ENCODE measurements around the gene ARHGAP45.
"Not testable (repeated sequence)": the region's sequence is repeated elsewhere in the genome, so short reads cannot be mapped to it uniquely, and the experiment has no call there.

- not testable (repeated sequence) for TF ChIP-seq CTCF, POLR2A, POLR2AphosphoS5, EP300 (IDR thresholded peaks at IDR 0.05)
Measured at GRCh38 chr19:1025080-1025479, 41.9 kb upstream of the ARHGAP45 start.

All from gastroesophageal sphincter (tissue), 3 donors.